ENCODE data around the gene LAMTOR5. TPM values are rescaled to one million over a fixed set of nuclear protein-coding genes. Genes with fewer than 3 reads are reported as not detected.

Gene LAMTOR5
- total and polyA plus RNA-seq, 2 experiments from 2014 or later = 45.4 to 168 TPM

DNA sequence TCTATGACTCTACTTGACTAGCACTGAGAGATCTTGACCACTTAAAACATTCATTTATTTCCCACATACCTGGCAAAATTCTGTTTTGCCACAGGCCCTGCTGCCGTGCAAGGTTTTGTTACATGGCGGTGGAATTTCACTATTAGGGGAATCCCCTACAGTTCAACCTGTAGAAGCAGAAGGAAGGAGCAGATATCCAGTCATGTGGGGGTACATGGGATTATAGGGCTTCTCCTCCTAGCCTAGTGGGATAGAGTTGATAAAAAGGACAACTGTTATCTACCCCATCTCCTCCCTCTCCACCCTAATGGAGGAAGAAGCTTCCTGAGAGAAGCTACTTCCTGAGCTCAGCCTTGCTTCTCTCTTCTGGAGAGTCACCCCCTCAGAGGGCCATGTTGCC, 25.7 kb upstream of the LAMTOR5 start:
- Histone ChIP-seq H3K27me3 (no peaks in the 10 kb centered on the region), H3K9me2 (replicated peaks; ENCODE audit: insufficient read depth) (no peaks in the 10 kb centered on the region), H3K36me3 (replicated peaks; ENCODE audit: insufficient read depth, low read depth) (no peaks in the 10 kb centered on the region), H3K27ac (peak overlapping the region; percentile 17), H3K4me2 (no peak overlapping the region), H3K4me1 (ENCODE audit: insufficient read depth) (peaks cover 12% of the 10 kb centered on the region), H3K79me2 (no peaks in the 10 kb centered on the region), H3K9me3 (ENCODE audit: low read depth) (no peaks in the 10 kb centered on the region), H4K20me1 (ENCODE audit: insufficient read depth, poor library complexity, severe bottlenecking) (no peaks in the 10 kb centered on the region), H3K4me3 (no peak overlapping the region), H2AFZ (no peak overlapping the region)
- TF ChIP-seq EZH2 (IDR thresholded peaks at IDR 0.05; ENCODE audit: borderline replicate concordance) (no peak), EZH2phosphoT487 (IDR thresholded peaks at IDR 0.05; ENCODE audit: low read depth, severe bottlenecking, unreplicated experiment) (no peak)
- TF ChIP-seq, protein P1, sequence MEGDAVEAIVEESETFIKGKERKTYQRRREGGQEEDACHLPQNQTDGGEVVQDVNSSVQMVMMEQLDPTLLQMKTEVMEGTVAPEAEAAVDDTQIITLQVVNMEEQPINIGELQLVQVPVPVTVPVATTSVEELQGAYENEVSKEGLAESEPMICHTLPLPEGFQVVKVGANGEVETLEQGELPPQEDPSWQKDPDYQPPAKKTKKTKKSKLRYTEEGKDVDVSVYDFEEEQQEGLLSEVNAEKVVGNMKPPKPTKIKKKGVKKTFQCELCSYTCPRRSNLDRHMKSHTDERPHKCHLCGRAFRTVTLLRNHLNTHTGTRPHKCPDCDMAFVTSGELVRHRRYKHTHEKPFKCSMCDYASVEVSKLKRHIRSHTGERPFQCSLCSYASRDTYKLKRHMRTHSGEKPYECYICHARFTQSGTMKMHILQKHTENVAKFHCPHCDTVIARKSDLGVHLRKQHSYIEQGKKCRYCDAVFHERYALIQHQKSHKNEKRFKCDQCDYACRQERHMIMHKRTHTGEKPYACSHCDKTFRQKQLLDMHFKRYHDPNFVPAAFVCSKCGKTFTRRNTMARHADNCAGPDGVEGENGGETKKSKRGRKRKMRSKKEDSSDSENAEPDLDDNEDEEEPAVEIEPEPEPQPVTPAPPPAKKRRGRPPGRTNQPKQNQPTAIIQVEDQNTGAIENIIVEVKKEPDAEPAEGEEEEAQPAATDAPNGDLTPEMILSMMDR (IDR thresholded peaks at IDR 0.05; ENCODE audit: poor library complexity) = no peak
- no peak for DNase-seq (ENCODE audit: low spot score)
- 87% methylated on average over 2 of the region's 2 CpGs for WGBS (ENCODE audit: low lambda C conversion rate, missing lambda C conversion rate)

DNA sequence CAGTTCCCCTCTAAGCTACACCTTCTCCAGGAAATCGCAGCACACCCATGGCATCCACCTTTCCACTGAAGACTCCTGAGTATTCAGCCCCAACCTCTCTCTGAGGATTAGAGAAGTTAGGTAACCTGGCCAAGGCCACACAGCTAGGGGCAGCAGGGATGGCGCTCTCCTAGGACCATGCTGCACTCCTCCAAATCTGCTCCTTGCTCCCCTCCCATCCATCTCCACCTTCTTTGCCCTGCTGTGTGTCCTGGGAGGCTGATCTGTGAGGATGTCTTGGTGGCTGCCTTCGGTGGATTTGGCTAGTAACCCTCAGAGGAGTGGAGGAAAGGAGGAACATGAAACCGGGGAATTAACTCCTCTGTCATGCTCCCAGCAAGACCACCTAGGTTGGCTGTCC, 23.4 kb upstream of the LAMTOR5 start:
- Histone ChIP-seq H3K4me3 (no peak overlapping the region), H3K9me3 (ENCODE audit: low read depth) (no peaks in the 10 kb centered on the region), H2AFZ (no peak overlapping the region), H3K27me3 (no peaks in the 10 kb centered on the region), H3K4me1 (ENCODE audit: insufficient read depth) (no peaks in the 10 kb centered on the region), H3K36me3 (replicated peaks; ENCODE audit: insufficient read depth, low read depth) (no peaks in the 10 kb centered on the region), H3K4me2 (no peak overlapping the region), H4K20me1 (ENCODE audit: insufficient read depth, poor library complexity, severe bottlenecking) (no peaks in the 10 kb centered on the region), H3K27ac (no peak overlapping the region), H3K79me2 (no peaks in the 10 kb centered on the region), H3K9me2 (replicated peaks; ENCODE audit: insufficient read depth) (no peaks in the 10 kb centered on the region)
- 93% methylated on average over 4 of the region's 4 CpGs for WGBS (ENCODE audit: low lambda C conversion rate, missing lambda C conversion rate)
- TF ChIP-seq EZH2phosphoT487 (IDR thresholded peaks at IDR 0.05; ENCODE audit: low read depth, severe bottlenecking, unreplicated experiment) = no peak
- TF ChIP-seq, protein P1 (IDR thresholded peaks at IDR 0.05; ENCODE audit: poor library complexity) = no peak
- TF ChIP-seq EZH2 (IDR thresholded peaks at IDR 0.05; ENCODE audit: borderline replicate concordance) = no peak
- DNase-seq (ENCODE audit: low spot score) = no peak

DNA sequence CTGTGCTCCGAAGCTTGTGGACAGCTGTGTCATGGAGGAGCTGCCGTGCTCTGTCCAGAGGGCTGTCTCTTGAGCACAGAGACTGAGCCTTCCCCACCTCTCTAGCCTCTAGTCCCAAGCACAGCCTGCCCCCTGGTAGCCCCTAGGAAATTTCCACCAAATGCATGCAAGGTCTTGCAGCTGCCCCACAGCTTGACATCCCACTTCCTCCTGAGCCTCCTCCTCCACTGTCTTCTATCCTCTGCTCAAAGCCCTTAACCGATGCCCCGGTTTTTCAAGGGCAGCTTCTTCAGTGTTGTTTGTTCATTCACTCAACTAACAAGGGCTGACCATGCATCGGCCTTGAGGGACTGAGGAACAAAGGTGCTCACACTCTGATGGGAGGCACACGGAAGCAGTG, 22.9 kb upstream of the LAMTOR5 start:
- H3K4me1 ChIP-seq (ENCODE audit: insufficient read depth) = no peaks in the 10 kb centered on the region
- no peaks in the 10 kb centered on the region for H3K9me2 ChIP-seq (replicated peaks; ENCODE audit: insufficient read depth)
- TF ChIP-seq, protein P1 (IDR thresholded peaks at IDR 0.05; ENCODE audit: poor library complexity) = no peak
- H3K9me3 ChIP-seq (ENCODE audit: low read depth) = no peaks in the 10 kb centered on the region
- 66% methylated on average over 6 of the region's 6 CpGs for WGBS (ENCODE audit: low lambda C conversion rate, missing lambda C conversion rate)
- H3K27ac ChIP-seq = no peak overlapping the region
- H2AFZ ChIP-seq = no peak overlapping the region
- H4K20me1 ChIP-seq (ENCODE audit: insufficient read depth, poor library complexity, severe bottlenecking) = no peaks in the 10 kb centered on the region
- H3K27me3 ChIP-seq = no peaks in the 10 kb centered on the region
- no peak overlapping the region for H3K4me3 ChIP-seq
- no peak overlapping the region for H3K4me2 ChIP-seq
- no peaks in the 10 kb centered on the region for H3K79me2 ChIP-seq
- no peaks in the 10 kb centered on the region for H3K36me3 ChIP-seq (replicated peaks; ENCODE audit: insufficient read depth, low read depth)
- no peak for DNase-seq (ENCODE audit: low spot score)

DNA sequence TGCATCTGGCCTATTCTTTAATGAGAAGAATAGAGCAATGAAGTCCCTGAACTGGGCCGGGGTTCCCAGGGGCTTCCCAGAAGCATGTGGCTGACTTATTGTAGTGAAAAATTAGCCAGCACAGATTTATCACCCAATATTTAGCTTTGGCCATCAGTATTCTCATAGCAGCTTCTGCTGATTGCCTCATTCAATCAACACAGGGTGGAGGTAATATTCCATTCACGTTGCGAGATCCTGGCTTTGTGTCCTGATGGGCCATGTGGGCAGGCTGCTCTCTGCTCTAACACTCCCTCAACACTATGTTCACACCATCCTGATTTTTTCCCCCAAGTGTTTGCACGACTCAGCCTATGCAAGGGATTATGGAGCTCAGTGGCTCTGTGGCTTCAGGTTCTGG, 21.5 kb upstream of the LAMTOR5 start:
- no peaks in the 10 kb centered on the region for H3K4me1 ChIP-seq (ENCODE audit: insufficient read depth)
- H3K9me2 ChIP-seq (replicated peaks; ENCODE audit: insufficient read depth) = no peaks in the 10 kb centered on the region
- DNase-seq (ENCODE audit: low spot score) = no peak
- no peak overlapping the region for H3K4me2 ChIP-seq
- H3K9me3 ChIP-seq (ENCODE audit: low read depth) = no peaks in the 10 kb centered on the region
- no peaks in the 10 kb centered on the region for H3K79me2 ChIP-seq
- no peak overlapping the region for H3K27ac ChIP-seq
- no peaks in the 10 kb centered on the region for H3K27me3 ChIP-seq
- no peak overlapping the region for H2AFZ ChIP-seq
- no peaks in the 10 kb centered on the region for H4K20me1 ChIP-seq (ENCODE audit: insufficient read depth, poor library complexity, severe bottlenecking)
- TF ChIP-seq EZH2phosphoT487 (IDR thresholded peaks at IDR 0.05; ENCODE audit: low read depth, severe bottlenecking, unreplicated experiment) = no peak
- no peaks in the 10 kb centered on the region for H3K36me3 ChIP-seq (replicated peaks; ENCODE audit: insufficient read depth, low read depth)
- 78% methylated on average over 4 of the region's 4 CpGs for WGBS (ENCODE audit: low lambda C conversion rate, missing lambda C conversion rate)
- no peak overlapping the region for H3K4me3 ChIP-seq

All from hepatocyte (in vitro differentiated cells).